GM23338 (cell line): ENCODE data around the gene OR10H1. TPM values are rescaled to one million over a fixed set of nuclear protein-coding genes. Genes with fewer than 3 reads are reported as not detected.
"Not testable (repeated sequence)": the region's sequence is repeated elsewhere in the genome, so short reads cannot be mapped to it uniquely, and the experiment has no call there.

ENCODE experiments used
- ATAC-seq: fragments of 200-7000 bp; cut with Tn5 transposase; 3 replicates; pipeline ENCODE4 v1.9.1; 2020
- DNase-seq: peaks from one replicate; pipeline ENCODE4 v3.0.0-alpha.2; 2015; ENCODE audit warnings: low spot score
- H2AFZ ChIP-seq: fragments of 200-600 bp; sonication (generic); 2 replicates; pipeline ENCODE4 v1.8.0; 2016; ENCODE audit warnings: antibody characterized with exemption, mild to moderate bottlenecking, moderate library complexity
- H3F3A ChIP-seq: fragments of 200-600 bp; sonication (generic); replicated peaks from 2 replicates; pipeline ENCODE4 v1.8.0; 2017; ENCODE audit warnings: antibody characterized with exemption, mixed run types, low read depth
- H3K27ac ChIP-seq: fragments of 200-600 bp; sonication (generic); 2 replicates; pipeline ENCODE4 v1.6.1; 2016; ENCODE audit warnings: low read depth
- H3K27me3 ChIP-seq: fragments of 200-600 bp; sonication (generic); 2 replicates; pipeline ENCODE4 v1.8.0; 2016; ENCODE audit warnings: mild to moderate bottlenecking, mixed run types, moderate library complexity; ENCODE audit not compliant: insufficient read depth
- H3K36me3 ChIP-seq: fragments of 200-600 bp; sonication (generic); 2 replicates; pipeline ENCODE4 v1.8.0; 2016; ENCODE audit warnings: mild to moderate bottlenecking; ENCODE audit not compliant: insufficient read depth
- H3K4me1 ChIP-seq: fragments of 200-600 bp; sonication (generic); 2 replicates; pipeline ENCODE4 v1.8.0; 2016; ENCODE audit warnings: mild to moderate bottlenecking, moderate library complexity; ENCODE audit not compliant: insufficient read depth
- H3K4me2 ChIP-seq: fragments of 200-600 bp; sonication (generic); 2 replicates; pipeline ENCODE4 v1.7.1; 2017; ENCODE audit warnings: mixed run types
- H3K4me3 ChIP-seq: fragments of 200-600 bp; sonication (generic); 2 replicates; pipeline ENCODE4 v1.6.1; 2016; ENCODE audit warnings: mixed run types
- H3K79me2 ChIP-seq: fragments of 200-600 bp; sonication (generic); replicated peaks from 2 replicates; pipeline ENCODE4 v1.8.0; 2017; ENCODE audit warnings: mild to moderate bottlenecking; ENCODE audit not compliant: insufficient read depth
- H3K9me2 ChIP-seq: fragments of 200-600 bp; sonication (generic); 2 replicates; pipeline ENCODE4 v1.8.0; 2017; ENCODE audit not compliant: insufficient read depth
- H4K20me1 ChIP-seq: fragments of 200-600 bp; sonication (generic); replicated peaks from 2 replicates; pipeline ENCODE4 v1.8.0; 2017; ENCODE audit warnings: mild to moderate bottlenecking; ENCODE audit not compliant: insufficient read depth
- H3K27ac Mint-ChIP-seq: 2 replicates; pipeline ENCODE4 v1.8.0; 2020; ENCODE audit warnings: inconsistent platforms, mild to moderate bottlenecking, moderate library complexity, mixed read lengths
- H3K27me3 Mint-ChIP-seq: 3 replicates; pipeline ENCODE4 v1.8.0; 2022; ENCODE audit warnings: low read depth, mild to moderate bottlenecking, moderate library complexity, mixed read lengths, inconsistent platforms; ENCODE audit not compliant: insufficient read depth, poor library complexity
- H3K36me3 Mint-ChIP-seq: 3 replicates; pipeline ENCODE4 v1.8.0; 2021; ENCODE audit warnings: low read depth, mild to moderate bottlenecking, inconsistent platforms, moderate library complexity, mixed read lengths
- H3K4me1 Mint-ChIP-seq: 3 replicates; pipeline ENCODE4 v1.8.0; 2020; ENCODE audit warnings: mild to moderate bottlenecking, inconsistent platforms, mixed read lengths
- H3K4me3 Mint-ChIP-seq: 3 replicates; pipeline ENCODE4 v1.8.0; 2021; ENCODE audit warnings: moderate library complexity, mild to moderate bottlenecking, inconsistent platforms, mixed read lengths
- H3K9me3 Mint-ChIP-seq: 3 replicates; pipeline ENCODE4 v1.8.0; 2020; ENCODE audit warnings: moderate library complexity, mild to moderate bottlenecking, inconsistent platforms, mixed read lengths
- CREB1 ChIP-seq: fragments of 250-450 bp; sonication (Bioruptor Pico); IDR thresholded peaks from 2 replicates; pipeline ENCODE4 v1.5.0; 2020; ENCODE audit warnings: low read depth, mild to moderate bottlenecking, moderate library complexity
- EZH2 ChIP-seq: fragments of 200-600 bp; sonication (generic); IDR thresholded peaks from one replicate; pipeline ENCODE4 v1.8.0; 2017; ENCODE audit warnings: antibody characterized with exemption, mild to moderate bottlenecking, low read depth; ENCODE audit not compliant: unreplicated experiment
- JUNB ChIP-seq: IDR thresholded peaks from one replicate; pipeline ENCODE4 v1.6.1; 2016; ENCODE audit warnings: antibody characterized with exemption; ENCODE audit not compliant: unreplicated experiment
- NANOG ChIP-seq: IDR thresholded peaks from 2 replicates; pipeline ENCODE4 v1.6.1; 2016; ENCODE audit warnings: antibody characterized with exemption, borderline replicate concordance
- REST ChIP-seq: IDR thresholded peaks from one replicate; pipeline ENCODE4 v1.6.1; 2018; ENCODE audit warnings: antibody characterized with exemption; ENCODE audit not compliant: unreplicated experiment
- STAT1 ChIP-seq: IDR thresholded peaks from one replicate; pipeline ENCODE4 v1.6.1; 2016; ENCODE audit warnings: antibody characterized with exemption; ENCODE audit not compliant: unreplicated experiment
- ZNF114 ChIP-seq: fragments of 250-450 bp; sonication (Bioruptor Pico); IDR thresholded peaks from 2 replicates; pipeline ENCODE4 v1.5.0; 2020; ENCODE audit warnings: mild to moderate bottlenecking, moderate library complexity
- ZNF331 ChIP-seq: fragments of 250-450 bp; sonication (Bioruptor Pico); IDR thresholded peaks from 2 replicates; pipeline ENCODE4 v1.5.0; 2020; ENCODE audit warnings: low read depth, mild to moderate bottlenecking, moderate library complexity
- polyA plus RNA-seq: library from polyadenylated mRNA; unstranded; fragments of >200 nt; fragmentation: Nextera tagmentation; extraction: Ambion mirVana; gene quantifications from 2 replicates; pipeline ENCODE4 v1.2.1, GENCODE V29; 2016
- total RNA-seq: library from RNA; depleted of rRNA; stranded (reverse); fragments of >200 nt; shearing (Covaris generic); gene quantifications from 2 replicates; pipeline ENCODE4 v1.2.3, GENCODE V29; 2014

The OR10H1 gene
- total and polyA plus RNA-seq, 2 experiments from 2014 or later = not detected

GRCh38 chr19:15846923-15847322 lies 31.5 kb upstream of the OR10H1 start:
- H3K4me1 ChIP-seq = no peaks in the 10 kb centered on the region

GRCh38 chr19:15843894-15844222 lies 28.4 kb upstream of the OR10H1 start:
- ATAC-seq, H3K9me2 ChIP-seq, H3K4me3 Mint-ChIP-seq, H3K27ac Mint-ChIP-seq, H3K79me2 ChIP-seq, H3K4me1 Mint-ChIP-seq, H3K27me3 Mint-ChIP-seq, H3K27ac ChIP-seq, H4K20me1 ChIP-seq, H2AFZ ChIP-seq, H3K27me3 ChIP-seq, H3K36me3 ChIP-seq, H3K4me2 ChIP-seq, H3K4me3 ChIP-seq, H3F3A ChIP-seq, H3K4me1 ChIP-seq, DNase-seq: not testable (repeated sequence)
- H3K36me3 Mint-ChIP-seq = peaks cover 43% of the 10 kb centered on the region
- peaks cover 94% of the 10 kb centered on the region for H3K9me3 Mint-ChIP-seq

More at GRCh38 chr19:15846923-15847322, 31.5 kb upstream of the OR10H1 start:
- no peak for TF ChIP-seq CREB1 (CRISPR knock-in tag)
- no peak for TF ChIP-seq REST
- ATAC-seq (no peak), DNase-seq (no peak)
- Histone ChIP-seq H3K4me3 (no peak overlapping the region), H2AFZ (no peak overlapping the region), H3K9me2 (no peaks in the 10 kb centered on the region), H4K20me1 (no peaks in the 10 kb centered on the region), H3F3A (no peaks in the 10 kb centered on the region), H3K27me3 (no peaks in the 10 kb centered on the region), H3K36me3 (peaks cover 3% of the 10 kb centered on the region), H3K27ac (no peak overlapping the region), H3K4me2 (no peak overlapping the region), H3K79me2 (no peaks in the 10 kb centered on the region)
- Mint-ChIP-seq H3K36me3 (peaks cover 43% of the 10 kb centered on the region), H3K27me3 (peaks cover 5% of the 10 kb centered on the region), H3K4me1 (no peaks in the 10 kb centered on the region), H3K27ac (no peak overlapping the region), H3K9me3 (peaks cover 95% of the 10 kb centered on the region), H3K4me3 (no peak overlapping the region)

- H4K20me1 ChIP-seq = no peaks in the 10 kb centered on the region
- TF ChIP-seq JUNB (no peak), STAT1 (no peak), REST (no peak), EZH2 (no peak), NANOG (no peak), ZNF331 (CRISPR knock-in tag) (no peak), ZNF114 (no peak)
- no peak overlapping the region for H3K27ac ChIP-seq
- ATAC-seq = no peak
- no peaks in the 10 kb centered on the region for H3K27me3 ChIP-seq
- H3K36me3 ChIP-seq = peaks cover 3% of the 10 kb centered on the region
- H3K4me1 Mint-ChIP-seq = no peaks in the 10 kb centered on the region
- H3K4me3 Mint-ChIP-seq = no peak overlapping the region
- H3K4me3 ChIP-seq = no peak overlapping the region
- no peaks in the 10 kb centered on the region for H3K4me1 ChIP-seq
- H3F3A ChIP-seq = no peaks in the 10 kb centered on the region
- H3K27me3 Mint-ChIP-seq = peaks cover 7% of the 10 kb centered on the region
- no peak overlapping the region for H3K4me2 ChIP-seq
- H3K36me3 Mint-ChIP-seq = peaks cover 45% of the 10 kb centered on the region
- peaks cover 95% of the 10 kb centered on the region for H3K9me3 Mint-ChIP-seq
- no peaks in the 10 kb centered on the region for H3K9me2 ChIP-seq
- no peak overlapping the region for H2AFZ ChIP-seq
- no peak for DNase-seq
- H3K27ac Mint-ChIP-seq = no peak overlapping the region
- no peaks in the 10 kb centered on the region for H3K79me2 ChIP-seq
These were observed 27.9 kb upstream of the OR10H1 start for GRCh38 chr19:15843203-15843893.
